ENCODE data around the gene MYO5B.
A peak's percentile ranks its signal among the peaks of the same experiment; 100 is the strongest.

The MYO5B gene

GRCh38 chr18:49875155-49875554, 319.8 kb downstream of the MYO5B start:
- no peak for DNase-seq

- DNase-seq = no peak
Measured at GRCh38 chr18:49874238-49874637, 320.7 kb downstream of the MYO5B start.

- DNase-seq = no peak
Measured at GRCh38 chr18:49869354-49869753, 325.6 kb downstream of the MYO5B start.

GRCh38 chr18:49866680-49867079, 328.3 kb downstream of the MYO5B start:
- no peak for DNase-seq

GRCh38 chr18:49865401-49865800, 329.5 kb downstream of the MYO5B start:
- no peak for DNase-seq

- no peak for DNase-seq
Measured at GRCh38 chr18:49863769-49864621, 331.0 kb downstream of the MYO5B start.

- no peak for DNase-seq
Measured at GRCh38 chr18:49862656-49863385, 332.1 kb downstream of the MYO5B start.

GRCh38 chr18:49861659-49862058, 333.3 kb downstream of the MYO5B start:
- DNase-seq = no peak

- no peak for DNase-seq
Measured at GRCh38 chr18:49859725-49860124, 335.2 kb downstream of the MYO5B start.

- no peak for DNase-seq
Measured at GRCh38 chr18:49859021-49859359, 336.0 kb downstream of the MYO5B start.

GRCh38 chr18:49858309-49859020, 336.5 kb downstream of the MYO5B start:
- peak; percentile 62 for DNase-seq

- no peak for DNase-seq
Measured at GRCh38 chr18:49857708-49858107, 337.2 kb downstream of the MYO5B start.

GRCh38 chr18:49856496-49856895, 338.5 kb downstream of the MYO5B start:
- DNase-seq = no peak

GRCh38 chr18:49855711-49856415, 339.1 kb downstream of the MYO5B start:
- no peak for DNase-seq

GRCh38 chr18:49854681-49855080, 340.3 kb downstream of the MYO5B start:
- DNase-seq = no peak

- no peak for DNase-seq
Measured at GRCh38 chr18:49853436-49853835, 341.5 kb downstream of the MYO5B start.

- no peak for DNase-seq
Measured at GRCh38 chr18:49853011-49853410, 341.9 kb downstream of the MYO5B start.

- DNase-seq = no peak
Measured at GRCh38 chr18:49851624-49852023, 343.3 kb downstream of the MYO5B start.

- no peak for DNase-seq
Measured at GRCh38 chr18:49850636-49851035, 344.3 kb downstream of the MYO5B start.

- DNase-seq = peak; percentile 86
Measured at GRCh38 chr18:49849331-49850217, 345.4 kb downstream of the MYO5B start.

GRCh38 chr18:49848115-49848514, 346.8 kb downstream of the MYO5B start:
- DNase-seq = no peak

GRCh38 chr18:49847524-49847923, 347.4 kb downstream of the MYO5B start:
- DNase-seq = no peak

All from NCI-H2107 (cell line).